NCI-H524 (cell line): ENCODE results near the gene MRPL20.

ENCODE experiments used
- DNase-seq, 2 experiments: peaks; one replicate each; lab custom pipeline; 2025; lab: John Stamatoyannopoulos, UW

MRPL20 gene

GRCh38 chr1:1360506-1361169 lies 46.5 kb downstream of the MRPL20 start:
- no peak for DNase-seq

- no peak for DNase-seq
Measured at GRCh38 chr1:1359664-1360468, 47.2 kb downstream of the MRPL20 start.

GRCh38 chr1:1359308-1359663 lies 47.8 kb downstream of the MRPL20 start:
- no peak for DNase-seq

- no peak for DNase-seq
Measured at GRCh38 chr1:1358433-1359271, 48.4 kb downstream of the MRPL20 start, which contains the start of gene MXRA8. Gene MXRA8 (minus strand): TSS chr1:1358555. CDS start chr1:1358504, 51 bp downstream.

GRCh38 chr1:1357871-1358432 lies 49.1 kb downstream of the MRPL20 start:
- no peak for DNase-seq

- no peak for DNase-seq
Measured at GRCh38 chr1:1356796-1357401, 50.2 kb downstream of the MRPL20 start.

GRCh38 chr1:1356166-1356795 lies 50.8 kb downstream of the MRPL20 start:
- DNase-seq: no peak

- peak in 1 of 2 experiments; percentile 37 for DNase-seq
Measured at GRCh38 chr1:1355416-1355815, 51.7 kb downstream of the MRPL20 start.

- DNase-seq: no peak
Measured at GRCh38 chr1:1354271-1355247, 52.5 kb downstream of the MRPL20 start.

GRCh38 chr1:1353389-1354151 lies 53.5 kb downstream of the MRPL20 start:
- DNase-seq: no peak

GRCh38 chr1:1352786-1353388 lies 54.2 kb downstream of the MRPL20 start:
- peak; percentile 28 to 69 for DNase-seq
